T-helper 22 cell (primary cell): ENCODE results near the gene HABP4.
A peak's percentile ranks its signal among the peaks of the same experiment; 100 is the strongest.

Experiments
- DNase-seq: peaks from one replicate; pipeline ENCODE4 v3.0.0-alpha.2; 2020; ENCODE audit warnings: low read depth

HABP4 gene

DNA sequence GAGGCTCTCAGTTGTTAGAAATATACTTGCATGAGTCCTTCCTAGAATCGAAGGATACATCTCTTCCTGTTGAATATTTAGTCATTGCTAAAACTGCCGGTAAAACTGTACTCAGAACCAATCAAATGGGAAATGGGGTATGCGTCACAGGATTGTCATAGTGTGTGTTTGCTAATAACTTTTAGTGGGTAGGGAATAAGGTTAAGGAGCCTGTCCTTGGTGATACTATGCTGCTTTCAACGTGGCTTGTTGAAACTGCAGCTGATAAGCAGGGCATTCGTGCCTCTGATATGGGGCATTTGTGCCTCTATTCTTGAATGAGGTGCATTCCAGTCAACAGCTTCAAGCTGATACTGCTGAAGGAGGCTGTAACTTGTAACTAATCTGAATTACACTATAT lies 26.6 kb downstream of the HABP4 start:
- no peak for DNase-seq

DNA sequence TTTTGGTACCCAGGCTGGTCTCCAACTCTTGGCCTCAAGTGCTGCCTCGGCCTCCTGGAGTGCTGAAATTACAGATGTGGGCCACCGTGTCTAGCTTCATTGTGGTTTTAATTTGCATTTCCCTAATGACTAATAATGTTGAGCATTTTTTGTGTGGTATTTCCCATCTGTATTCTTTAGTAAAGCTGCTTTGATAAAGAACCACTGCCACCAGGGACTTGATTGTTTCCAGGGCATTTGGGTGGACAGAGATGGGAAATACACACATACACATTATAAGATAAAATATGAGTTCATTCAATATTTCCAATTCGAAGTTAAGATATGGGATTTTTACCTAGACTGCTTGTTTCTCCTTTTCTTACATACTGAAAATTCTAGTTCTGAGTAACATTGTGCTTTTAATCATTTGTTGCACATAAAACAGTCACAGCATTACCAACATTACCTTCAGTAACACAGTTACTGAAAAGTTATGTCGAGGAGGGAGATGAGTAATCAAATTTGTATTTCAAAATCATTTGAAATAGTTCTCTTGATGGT lies 28.9 kb downstream of the HABP4 start:
- DNase-seq: no peak

DNA sequence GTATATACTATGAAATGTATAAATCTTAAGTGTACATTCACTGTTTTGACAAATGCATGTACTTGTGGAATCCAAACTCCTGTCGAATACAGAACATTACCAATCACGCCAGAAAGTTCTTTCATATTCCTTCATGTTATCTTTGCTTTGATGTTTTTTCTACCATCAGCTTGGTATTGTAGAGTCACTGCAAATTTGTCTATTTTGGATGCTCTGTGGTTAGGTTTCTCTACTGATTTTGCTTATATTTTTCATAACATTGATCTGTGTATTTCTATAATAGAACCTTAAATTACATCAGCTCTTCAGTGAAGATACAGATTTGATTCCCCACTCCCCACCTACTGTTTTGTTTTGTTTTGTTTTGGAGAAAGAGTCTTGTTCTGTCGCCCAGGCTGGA lies 30.8 kb downstream of the HABP4 start:
- DNase-seq: no peak

DNA sequence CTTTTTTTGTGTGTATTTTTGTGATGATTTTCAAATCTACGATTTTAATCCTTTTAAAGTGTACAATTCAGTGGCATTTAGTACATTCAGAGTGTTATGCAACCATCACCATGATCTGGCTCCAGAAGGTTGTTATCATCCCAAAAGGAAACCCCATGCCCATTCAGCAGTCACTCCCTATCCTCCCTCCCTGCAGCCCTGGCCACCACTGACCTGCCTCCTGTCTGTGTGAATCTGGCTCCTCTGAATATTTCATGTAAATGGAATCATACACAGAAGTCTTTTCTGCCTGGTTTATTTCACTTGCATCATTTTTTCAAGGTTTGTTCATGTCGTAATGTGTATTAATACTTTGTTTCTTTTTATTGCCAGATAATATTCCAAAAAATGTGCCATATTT lies 32.5 kb downstream of the HABP4 start:
- DNase-seq: no peak

DNA sequence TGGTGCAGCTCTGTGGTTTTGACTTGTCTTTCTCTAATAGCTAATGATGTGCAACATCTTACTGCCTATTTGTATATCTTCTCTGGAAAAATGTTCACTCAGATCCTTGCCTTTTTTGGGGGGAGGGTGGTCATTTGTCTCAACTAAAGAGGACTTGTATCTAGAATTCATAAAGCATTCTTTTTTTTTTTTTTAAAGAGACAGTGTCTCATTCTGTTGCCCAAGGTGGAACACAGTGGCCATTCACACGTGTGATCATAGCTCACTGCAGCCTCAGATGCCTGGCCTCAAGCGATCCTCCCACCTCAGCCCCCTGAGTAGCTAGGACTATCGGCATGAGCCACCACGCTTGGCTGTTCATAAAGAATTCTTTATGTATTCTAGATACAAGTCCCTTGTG lies 33.2 kb downstream of the HABP4 start:
- no peak for DNase-seq

DNA sequence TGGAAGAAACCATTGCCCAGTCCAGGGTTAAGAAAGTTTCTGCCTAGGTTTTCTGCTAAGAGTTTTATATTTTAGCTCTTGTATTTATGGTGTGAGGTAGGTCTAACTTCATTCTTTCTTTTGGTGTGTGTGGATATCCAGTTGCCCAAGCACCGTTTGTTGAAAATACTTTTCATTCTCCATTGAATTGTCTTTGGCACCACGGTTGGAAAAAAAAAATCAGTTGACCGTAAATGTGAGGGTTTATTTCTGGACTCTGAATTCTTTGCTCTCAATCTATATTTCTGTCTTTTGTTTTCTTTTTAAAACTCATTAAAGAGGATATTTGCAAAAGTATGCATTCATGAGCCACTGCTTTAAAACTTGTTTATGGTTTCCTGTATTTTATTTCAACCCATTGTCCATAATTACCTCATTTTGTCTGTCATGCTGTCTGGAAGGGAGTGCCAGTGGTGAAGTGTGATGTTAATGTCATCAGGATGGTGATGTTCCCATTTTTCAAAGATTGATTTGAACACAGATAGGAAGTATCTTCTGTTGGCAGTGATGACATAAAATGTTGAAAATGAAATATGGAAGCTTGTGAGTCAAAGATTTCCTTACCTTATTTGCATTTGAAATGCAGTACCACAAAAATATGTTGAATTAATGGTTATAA lies 33.9 kb downstream of the HABP4 start:
- DNase-seq: no peak

DNA sequence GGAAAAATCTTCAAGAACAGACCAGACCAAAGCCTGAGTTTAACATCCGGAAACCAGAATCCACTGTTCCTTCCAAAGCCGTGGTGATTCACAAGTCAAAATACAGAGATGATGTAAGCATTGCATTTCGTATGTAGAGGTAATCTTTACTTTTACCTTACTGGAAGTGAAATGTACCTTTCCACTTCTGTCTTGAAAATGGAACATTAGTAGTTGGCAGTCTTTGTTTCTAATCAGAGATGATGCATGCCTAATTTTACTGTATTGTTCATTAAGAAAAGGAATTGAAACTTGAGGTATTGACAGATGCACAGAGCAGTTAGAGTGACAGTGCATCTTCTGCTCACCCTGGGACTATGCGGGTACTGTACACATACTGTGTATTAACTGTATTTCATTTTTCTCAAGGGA lies 34.6 kb downstream of the HABP4 start:
- no peak for DNase-seq

DNA sequence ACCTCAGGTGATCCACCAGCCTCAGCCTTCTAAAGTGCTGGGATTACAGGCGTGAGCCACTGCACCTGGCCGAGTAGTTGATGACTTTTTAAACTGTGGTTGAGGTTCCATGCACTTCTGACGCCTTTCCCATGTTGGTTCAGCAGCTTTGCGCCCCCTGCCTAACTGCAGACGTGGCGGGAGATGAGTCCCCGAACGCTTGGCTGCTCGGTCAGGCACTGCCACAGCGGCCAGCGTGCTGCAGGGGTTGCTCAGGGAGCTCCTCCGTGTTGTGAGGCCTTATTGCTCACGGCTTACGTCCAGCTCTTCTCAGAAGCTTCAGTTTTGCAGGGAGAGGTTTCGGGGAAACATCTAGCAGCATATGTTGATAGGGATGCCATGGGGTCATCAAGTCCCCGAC lies 35.3 kb downstream of the HABP4 start:
- DNase-seq: no peak

DNA sequence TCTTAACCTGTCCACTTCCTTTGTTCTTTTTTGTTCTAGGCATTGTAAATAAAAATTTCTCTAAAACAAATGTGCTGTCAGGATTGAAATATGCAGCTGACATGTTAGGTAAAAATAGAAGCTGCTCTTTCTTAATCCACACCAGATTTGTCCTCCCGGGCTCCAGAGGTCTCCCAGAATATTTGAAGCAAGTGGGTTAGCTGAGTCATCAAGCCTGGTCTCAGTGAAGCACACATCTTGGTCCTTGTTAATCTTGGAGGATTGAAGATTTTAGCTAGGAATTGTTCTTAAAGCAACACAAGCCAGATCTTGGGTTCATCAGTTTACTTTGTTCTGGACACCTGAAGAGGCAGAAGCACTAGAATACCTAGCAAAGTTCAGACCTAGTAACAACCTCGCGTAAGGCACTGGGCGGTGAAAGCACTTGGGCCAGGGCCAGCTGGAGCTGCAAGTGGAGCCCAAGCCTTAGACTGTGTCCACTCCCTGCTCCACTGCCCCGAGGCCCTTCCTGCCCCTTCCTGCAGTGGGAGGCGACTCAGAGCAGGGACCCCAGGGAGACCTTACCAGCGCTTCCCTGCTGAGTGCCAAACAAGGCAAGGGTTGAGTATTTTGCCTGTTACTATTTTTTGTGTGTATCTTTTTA lies 36.5 kb downstream of the HABP4 start:
- no peak for DNase-seq

DNA sequence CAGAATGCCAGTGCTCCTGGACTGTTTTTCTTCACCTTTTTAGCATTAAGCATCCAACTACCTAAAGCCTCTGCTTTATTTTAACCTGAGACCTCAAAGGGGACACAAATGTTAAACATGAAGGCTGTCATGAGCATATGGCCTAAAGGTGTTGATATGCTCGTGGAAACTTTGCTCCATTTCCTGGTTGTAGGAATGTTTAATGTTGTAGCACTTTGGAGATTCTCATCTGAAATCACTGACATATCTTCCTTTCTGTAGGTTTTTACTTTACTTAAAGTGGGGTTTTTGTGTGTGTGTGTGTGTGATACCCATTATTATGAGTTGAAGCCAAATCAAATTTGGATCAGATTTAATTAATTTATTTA lies 37.0 kb downstream of the HABP4 start:
- DNase-seq: no peak

DNA sequence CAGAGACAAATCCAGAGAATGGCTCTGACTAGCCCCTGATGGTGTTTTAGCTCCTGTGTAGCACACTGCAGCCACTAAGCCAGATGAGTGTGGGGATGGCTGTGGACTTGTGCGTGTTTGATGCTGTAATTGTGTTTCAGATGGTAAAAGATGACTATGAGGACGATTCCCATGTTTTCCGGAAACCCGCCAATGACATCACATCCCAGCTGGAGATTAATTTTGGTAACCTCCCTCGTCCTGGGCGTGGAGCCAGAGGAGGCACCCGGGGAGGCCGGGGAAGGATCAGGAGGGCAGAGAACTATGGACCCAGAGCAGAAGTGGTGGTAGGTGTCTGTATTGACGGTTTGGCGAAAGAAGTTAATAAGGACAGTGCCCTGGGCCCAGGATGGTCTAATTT lies 38.0 kb downstream of the HABP4 start:
- DNase-seq: no peak

DNA sequence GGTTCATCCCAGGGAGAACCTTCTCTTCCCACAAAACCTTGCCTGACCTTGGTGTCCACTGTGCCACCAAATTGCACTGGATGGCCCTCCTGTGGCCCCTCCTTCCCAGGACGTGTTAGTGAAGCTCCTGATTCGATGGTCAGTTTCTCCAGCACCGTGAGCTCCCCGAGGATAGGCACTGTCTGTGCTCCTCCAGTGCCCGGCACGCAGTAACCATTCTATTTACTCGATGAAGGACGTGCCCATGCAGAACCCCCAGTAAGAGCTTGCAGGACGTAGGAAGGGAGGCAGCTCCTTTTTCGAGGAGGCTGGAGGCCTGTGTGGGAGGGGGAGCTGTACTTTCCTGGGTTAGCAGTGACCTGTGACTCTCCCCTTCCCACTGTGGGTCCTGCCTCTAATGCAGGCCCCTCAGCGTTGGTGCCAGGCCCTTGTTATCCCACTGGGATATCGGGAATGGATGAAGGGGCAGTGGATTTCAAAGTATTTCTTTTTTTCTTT lies 39.6 kb downstream of the HABP4 start:
- DNase-seq: no peak

DNA sequence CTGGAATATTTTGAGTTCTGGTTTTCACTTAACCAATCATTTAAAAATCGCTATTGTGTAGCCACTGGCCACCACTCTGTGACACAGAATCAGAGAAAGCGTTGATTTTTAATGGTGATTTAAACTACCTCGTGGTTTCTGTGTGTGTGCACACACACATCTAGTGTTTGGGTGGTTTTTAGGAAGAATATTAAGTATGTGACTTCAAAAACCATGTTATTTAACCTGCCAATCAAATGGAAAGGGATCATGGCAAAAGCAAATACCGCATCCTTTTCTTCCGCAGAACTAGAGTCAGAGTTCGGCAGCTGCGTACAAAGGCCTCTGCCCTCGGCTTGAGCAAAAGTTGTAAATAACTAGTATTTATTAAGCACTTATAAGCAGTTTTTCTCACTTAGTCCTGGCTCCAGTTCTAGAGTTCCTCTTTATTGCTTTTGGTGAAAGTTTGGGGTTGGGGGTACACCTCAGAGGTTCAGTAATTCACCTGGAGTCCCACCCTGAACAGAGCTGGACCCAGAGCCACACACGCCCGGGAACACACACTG lies 40.6 kb downstream of the HABP4 start:
- no peak for DNase-seq

DNA sequence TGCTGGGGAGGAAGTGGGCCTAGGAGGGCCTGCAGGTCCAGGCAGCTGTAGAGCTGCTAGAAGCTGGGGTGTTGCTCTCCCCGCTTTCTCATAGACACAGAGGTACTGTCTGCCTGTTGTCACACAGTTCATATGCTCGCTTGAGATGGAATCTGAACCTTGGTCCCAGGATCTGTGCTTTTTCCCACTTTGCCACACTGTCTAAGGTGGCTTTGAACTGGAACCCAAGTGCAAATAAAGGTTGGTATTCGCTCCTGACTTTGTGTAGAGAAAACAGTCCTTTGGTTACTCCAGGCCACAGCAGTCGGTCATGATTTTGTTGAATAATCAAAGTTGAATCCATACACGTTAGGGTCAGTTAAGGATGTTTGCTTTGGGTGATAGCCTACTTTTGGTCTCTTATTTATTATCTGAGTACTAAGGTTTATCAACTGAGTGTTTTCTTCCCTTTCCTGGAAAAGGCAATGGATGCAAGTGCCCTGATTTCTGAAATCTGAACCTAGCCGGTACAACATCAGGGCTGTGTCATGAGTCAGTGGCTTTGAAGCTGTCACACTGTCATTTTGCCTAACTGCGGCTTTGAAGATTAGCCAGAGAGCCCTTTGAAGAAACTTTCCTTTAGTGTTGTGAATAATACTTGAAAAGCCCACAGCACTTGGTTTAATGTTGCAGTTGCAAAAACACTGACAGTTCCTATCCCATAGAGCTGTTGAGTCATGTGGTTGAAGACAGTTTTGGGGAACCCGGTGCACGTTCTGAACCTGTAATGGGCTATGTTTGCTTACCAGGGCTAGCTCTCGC lies 41.3 kb downstream of the HABP4 start:
- DNase-seq: peak; percentile 11

DNA sequence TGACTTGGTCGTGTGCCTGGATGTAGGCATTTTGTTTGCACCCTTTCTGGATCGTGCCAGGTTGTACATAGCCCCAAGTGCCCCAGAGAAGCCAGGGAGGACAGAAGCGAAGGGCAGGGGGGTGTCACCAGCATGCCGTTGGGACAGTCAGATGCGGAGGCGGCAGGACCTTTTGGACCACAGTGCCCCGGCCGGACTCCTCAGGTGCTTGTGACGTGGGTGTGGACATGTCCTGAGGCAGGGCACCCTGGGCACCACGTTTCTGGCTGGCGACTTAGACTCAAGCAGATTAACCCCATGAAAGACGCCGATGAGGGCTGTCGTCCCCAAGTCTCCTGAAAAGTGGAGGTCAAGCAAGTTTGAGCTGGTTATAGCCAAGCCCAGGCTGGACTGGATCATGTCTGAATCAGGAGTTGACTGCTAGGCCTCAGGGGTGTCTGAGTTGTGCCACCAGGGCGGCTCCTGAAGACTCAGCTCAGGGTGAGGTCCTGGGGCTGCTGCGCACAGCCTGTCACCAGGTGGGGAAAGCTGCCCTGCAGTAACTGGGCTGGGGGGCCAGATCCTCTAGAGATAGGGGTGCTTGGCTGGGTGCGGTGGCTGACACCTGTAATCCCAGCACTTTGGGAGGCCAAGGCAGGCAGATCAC lies 42.0 kb downstream of the HABP4 start:
- DNase-seq: no peak

DNA sequence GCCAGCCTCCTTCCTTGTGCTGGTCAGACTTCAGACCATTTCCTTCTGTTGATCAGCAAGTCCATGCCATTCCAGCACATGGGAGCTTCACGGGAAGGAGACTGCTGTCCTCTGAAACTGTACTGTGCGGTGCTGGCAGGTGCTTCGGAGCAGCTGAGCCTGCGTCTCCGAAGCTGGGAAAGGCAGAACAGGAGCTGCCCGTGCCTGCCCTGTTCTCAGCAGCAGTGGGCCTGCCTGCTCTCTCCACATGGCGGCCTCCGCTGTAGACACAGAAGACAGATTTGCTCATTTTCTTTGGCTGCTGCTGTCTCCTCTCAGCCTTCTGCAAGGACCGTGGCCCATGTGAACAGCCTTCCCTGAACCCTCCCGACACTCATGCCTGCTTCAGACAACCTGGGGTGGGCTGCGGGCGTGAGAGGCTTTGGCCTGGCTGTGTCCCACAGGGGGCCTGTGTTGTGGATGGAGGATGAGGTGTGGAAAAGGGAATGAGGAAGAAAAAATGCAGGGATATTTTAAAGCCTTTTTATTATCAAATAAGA lies 43.1 kb downstream of the HABP4 start:
- no peak for DNase-seq

DNA sequence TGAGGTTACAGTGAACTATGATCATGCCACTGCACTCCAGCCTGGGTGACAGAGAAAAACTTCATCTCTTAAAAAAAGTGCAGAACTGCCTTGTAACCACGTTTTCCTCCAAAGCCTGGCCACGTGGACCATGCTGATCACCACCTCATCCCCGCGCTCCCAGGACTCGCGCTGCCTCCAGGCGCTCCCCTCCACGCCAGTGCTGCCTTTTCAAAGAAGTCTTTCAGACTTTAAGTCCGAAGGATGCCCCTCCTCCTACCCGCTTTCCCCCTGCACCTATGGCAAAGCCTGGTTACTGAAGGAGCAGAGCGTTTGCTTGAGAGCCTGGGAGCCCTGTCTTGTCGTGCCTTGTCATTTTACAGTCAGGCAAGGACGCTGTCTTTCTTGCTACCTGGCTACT lies 43.8 kb downstream of the HABP4 start:
- DNase-seq: no peak

DNA sequence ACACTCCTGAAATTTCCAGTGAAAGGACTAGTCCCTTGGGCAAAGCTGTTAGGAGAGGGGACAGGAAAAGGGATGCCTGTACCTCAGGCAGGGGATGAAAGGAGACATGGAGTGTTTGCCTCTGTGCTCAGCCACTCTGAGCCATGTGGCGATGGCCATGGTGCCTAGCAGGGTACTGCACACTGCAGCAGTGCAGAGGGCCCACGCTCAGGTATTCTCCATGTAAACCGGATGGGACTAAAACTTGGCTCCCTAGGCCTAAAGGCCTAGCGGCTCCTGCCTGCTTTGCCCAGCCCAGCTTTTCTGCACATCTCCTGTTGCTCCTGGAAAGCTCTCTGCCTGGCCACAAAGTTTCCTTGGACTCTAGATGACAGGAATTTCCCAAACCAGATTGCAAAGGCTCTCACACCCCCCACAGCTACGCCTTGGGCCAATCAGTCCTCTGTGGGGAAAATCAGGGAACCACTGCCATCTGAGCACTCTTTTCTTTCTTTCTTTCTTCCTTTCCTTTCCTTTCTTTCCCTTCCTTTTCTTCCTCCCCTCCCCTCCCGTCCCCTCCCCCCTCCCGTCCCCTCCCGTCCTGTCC lies 44.3 kb downstream of the HABP4 start:
- DNase-seq: no peak

DNA sequence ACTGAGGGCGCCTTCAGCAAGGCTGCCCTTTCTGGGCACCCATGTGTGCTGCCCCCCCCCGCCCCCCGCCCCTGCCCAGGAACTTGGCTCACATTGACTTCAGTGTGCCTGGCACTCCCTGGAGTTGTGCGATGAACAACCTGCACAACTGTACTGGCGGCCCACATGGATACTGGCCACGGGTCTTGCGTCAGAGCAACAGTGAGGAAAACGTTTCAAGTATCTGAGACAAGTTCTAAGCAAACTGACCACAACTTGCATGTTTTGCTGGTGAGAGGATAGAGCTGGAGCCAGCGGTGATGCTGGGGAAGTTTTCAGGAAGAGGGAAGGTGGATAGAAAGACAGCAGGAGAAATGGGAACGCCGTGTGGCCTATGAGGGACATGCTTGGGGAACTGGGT lies 45.4 kb downstream of the HABP4 start:
- no peak for DNase-seq

DNA sequence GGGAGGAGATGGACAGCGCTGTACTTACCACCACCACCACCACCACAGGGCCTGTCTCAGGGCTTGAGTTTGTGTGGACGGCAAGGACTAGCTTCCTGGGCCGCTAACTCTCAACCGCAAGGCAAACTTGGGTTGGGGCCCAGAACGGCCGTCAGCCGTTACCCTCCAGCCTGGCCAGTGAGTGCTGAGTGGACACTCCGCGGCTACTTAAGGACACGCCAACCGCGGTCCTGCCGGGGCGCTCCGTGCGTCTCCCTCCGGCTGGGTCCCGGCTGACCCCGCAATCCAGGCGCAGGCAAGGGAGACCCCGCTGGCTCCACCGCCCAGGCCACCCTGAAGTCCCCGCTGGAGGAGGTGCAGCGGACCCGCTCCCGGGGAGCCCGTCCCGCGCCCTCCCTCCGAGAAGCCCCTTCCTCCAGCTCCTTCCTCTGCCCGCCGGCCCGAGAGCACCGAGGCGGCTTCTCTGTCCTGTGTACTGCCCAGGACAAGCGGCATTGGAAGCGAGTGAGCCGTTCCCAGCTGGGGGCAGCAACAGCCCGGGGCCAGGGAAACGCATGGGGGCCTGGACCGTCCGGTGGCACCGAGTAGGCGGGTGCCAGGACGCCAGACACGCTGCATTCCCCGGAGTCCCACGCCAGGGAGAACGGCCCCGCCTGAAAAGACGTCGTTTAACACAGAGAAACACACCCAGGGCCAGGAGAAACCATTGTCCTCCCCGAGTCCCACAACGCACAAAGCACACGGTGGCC lies 46.6 kb downstream of the HABP4 start:
- no peak for DNase-seq

DNA sequence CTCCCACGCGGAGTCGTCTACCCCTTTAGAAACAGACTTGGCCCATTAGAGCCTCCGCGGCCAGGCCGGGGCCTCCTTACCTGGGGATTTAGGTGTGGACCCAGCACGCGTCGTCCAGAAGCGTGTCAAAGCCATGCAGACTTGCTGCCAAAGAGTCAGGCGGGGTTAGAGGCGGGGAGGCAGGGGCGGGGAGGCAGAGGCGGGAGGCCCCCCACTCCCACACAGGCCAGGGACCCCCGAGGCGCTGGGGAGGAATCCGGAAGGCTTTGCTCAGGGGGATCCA lies 47.1 kb downstream of the HABP4 start:
- no peak for DNase-seq
